ENCODE measurements around the gene RPA3.

RPA3 gene

DNA sequence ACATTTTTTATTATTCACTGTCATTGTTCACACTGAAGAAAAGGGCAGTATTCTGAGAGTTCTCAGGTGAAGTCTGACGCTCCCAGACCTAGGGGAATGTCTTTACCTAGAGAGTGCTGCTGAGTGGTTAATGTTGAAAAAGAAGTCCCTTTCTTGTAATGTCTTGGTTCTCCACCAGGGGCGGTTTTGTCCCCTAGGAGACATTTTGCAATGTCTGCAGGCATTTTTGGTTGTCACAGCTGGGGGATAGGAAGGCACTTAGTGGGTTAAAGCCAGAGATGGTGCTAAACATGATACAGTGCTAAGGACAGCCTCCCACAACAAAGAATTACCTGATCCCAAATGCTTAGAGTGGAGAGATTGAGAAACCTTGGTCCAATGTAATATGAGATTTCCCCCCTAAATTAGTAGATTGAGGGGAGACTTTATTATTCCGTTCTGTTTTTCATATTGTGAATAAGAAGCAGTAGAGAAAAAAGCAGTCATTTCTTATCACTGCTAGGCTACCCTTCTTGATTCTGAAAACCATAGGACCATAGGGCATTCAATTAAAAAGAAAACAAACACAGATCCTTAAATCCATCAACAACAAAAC lies 64.7 kb downstream of the RPA3 start:
- no peak for DNase-seq (ENCODE audit: low read depth)

DNA sequence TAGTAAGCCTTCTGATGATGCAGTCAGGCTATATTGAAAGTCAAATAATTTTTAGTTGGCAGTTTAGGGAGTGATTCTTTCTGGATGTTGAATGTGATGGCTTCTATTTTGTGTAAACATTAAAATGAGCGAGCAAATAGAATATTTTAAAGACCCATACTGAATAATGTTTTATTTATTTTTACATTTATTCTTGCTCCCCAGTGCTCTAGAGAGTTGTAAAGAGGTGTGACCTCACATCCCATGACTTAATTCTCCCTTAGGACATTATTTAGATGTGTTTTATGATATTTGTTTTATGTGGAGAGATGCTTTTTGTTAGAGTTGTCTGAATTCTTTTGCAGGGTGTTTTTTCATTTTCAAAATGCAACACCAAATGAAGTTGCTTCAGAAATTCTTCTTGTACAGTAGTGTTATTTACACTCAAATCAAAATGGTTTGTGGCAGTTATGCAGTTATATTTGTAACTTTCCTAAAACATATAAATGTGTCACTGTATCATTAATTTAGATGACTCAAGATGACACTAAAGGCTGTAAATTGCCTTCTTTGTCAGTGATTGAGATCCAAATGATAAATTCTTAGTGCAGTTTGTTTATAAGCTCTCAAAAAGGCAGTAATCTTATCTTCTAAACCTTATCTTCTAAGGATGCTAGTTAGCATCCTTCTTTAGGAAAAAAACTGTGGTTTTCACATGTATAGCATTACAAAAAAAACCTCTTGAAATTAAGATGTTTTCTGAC lies 65.4 kb downstream of the RPA3 start:
- DNase-seq (ENCODE audit: low read depth) = no peak

DNA sequence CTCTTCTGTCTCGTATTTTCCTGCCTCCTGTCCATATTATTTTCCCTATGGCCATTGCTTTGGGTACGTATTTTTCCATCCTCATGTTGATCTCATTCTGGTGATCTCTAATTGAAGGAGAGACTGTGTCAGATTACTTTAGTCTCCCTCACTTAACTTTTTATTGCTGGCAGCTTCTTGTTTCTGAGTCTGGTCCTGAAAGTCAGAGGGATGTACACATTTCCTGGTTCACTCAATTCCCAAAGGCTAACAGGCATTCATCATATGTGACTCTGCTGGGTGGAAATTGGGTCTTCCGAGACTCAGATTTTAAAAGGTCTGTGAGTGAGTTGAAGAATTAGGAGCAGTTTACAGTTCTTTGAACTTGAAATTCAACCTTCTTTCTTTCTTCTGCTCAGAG lies 66.9 kb downstream of the RPA3 start:
- DNase-seq (ENCODE audit: low read depth) = no peak

DNA sequence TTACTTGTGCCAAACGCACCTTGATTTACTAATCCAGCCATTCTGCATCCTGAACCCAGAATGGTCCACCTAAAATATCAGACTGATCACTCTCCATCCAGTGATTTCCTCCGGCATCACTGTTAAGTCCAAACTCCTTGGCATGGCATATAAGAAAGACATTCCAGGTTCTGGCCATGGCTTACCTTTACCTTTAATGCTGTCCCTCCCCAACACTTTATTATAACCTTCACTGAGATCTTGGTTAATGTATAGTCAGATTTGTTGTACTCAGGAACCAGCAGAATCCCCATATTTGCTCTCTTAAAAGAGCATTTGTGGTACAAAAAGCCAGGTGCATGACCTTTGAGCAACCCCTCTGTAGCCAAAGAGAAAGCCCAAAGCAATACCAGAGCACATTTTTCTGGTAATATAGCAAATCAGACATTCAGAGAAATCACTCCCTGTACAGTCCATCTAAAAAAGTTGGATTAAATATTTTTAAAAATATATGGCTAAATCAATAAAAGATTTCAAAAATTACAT lies 67.7 kb downstream of the RPA3 start:
- no peak for DNase-seq (ENCODE audit: low read depth)

DNA sequence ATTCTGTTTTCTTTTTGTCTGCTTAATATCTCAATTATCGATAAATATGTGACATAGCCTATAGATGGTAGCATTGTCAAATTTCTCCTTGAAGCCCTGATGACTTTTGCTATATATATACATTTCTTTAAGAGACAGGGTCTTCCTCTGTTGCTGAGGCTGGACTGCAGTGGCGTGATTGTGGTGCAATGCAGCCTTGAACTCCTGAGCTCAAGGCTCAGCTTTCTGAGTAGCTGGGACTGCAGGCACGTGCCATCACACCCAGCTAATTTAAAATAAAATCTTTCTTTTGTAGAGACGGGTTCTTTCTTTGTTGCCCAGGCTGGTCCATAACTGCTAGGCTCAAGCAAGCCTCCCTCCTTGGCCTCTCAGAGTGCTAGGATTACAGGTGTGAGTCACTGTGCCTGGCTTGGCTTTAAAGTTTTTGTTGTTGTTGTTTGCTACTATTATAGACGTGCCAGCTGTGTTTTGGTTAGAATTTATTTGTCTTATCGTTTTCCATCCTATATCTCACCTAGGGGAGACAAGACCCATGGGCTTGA lies 70.8 kb downstream of the RPA3 start:
- DNase-seq (ENCODE audit: low read depth) = no peak

DNA sequence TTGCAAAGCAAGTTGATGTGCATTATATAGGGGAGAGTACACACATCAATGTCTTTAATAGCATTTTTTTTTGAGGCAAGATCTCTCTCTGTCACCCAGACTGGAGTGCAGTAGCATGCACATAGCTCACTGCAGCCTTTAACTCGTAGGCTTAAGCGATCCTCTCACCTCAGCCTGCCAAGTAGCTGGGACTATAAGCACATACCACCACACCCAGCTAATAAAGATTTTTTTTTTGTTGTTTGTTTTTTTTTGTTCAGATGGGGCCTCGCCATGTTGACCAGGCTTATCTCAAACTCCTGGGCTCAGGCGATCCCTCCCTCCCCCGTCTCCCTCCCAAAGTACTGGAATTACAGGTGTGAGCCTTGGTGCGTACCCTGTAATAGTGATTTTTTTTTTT lies 76.3 kb downstream of the RPA3 start:
- no peak for DNase-seq (ENCODE audit: low read depth)

DNA sequence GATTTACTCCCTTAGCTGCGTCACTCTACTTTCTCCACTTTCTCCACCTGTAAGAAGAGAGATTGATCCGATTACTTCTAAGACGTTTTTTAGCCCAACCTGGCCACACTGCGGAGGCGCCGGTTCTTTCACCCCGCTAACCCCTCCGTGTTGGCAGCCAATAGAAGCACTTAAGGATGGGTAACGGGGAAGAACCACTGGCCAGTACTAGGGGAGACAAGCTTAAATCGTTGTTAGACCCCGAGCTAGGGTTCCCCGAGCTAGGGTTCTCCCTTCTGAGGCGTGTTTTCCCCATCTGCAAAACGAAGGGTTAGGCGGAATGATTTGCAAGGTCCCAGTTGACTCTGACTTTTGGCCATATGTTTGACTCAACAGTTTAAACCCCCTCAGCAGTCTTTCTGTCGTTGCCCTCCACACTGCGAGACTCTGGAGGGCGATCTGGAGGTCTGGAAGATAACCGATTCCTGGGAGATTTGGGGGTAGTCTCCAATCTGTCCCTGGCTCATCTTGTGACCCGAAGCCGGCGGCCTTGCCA lies 77.2 kb downstream of the RPA3 start:
- DNase-seq (ENCODE audit: low read depth) = no peak

DNA sequence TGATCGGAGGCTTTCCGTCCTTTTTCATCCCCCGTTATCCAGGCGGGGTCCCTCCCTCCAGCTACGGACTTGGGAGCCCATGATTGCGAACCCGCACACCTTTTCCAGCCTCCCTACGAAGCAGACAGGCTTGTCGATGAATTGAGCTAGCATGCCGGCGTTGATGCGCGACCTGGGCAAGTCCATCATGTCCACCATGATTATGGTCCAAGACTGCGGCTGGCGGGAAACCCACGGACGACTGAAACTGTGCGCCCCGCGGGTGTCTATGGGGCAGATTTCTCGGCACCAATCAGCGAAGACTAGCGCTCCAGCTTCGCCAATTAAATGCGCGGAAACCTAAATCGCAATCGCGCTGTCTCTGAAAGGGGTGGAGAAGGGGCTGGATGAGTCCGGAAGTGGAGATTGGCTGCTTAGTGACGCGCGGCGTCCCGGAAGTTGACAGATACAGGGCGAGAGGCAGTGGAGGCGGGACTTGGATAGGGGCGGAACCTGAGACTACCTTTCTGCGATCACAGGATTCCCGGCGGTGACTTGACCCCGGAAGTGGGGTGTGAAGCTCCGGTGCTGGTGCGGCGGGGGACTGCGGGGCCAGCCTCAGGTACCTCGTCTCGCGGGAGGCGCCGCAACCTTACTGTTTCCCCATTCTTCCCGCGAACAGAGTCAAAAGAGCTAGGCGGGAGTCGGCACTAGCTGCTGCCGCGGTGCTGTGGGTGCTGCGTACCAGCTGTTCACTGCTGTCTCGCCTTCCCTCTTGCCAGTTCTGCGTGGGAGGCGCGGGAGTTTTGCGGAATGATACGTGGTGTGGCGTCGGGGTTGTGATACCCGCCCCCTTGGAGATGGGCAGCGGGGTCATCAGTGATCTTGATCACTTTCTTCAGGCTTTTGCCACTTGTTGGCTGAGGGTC lies 77.9 kb downstream of the RPA3 start, which contains the start of gene UMAD1:
UMAD1 (plus strand) TSS at position 532 of the 908 bp plus-strand sequence. CDS start 32,620 bp downstream, outside the sequence.
- peak; percentile 96 for DNase-seq (ENCODE audit: low read depth)

DNA sequence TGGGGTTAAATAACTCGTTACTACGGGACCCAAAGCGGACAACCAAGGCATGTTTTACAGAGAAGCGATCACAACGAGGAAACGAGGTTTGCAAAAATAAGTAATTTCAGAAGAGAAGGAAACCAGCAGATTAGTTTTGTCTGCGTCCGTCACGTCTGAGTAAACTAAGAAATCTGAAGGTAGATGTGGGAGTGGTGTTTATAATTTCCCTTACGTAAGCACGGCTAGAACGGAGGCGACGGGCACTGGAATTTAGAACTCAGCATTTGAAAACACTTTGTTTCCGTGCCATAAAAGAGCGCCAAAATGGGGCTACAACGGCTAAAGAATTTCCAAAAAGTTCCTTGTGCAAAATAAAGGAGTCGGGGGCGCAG lies 78.6 kb downstream of the RPA3 start:
- DNase-seq (ENCODE audit: low read depth) = no peak

DNA sequence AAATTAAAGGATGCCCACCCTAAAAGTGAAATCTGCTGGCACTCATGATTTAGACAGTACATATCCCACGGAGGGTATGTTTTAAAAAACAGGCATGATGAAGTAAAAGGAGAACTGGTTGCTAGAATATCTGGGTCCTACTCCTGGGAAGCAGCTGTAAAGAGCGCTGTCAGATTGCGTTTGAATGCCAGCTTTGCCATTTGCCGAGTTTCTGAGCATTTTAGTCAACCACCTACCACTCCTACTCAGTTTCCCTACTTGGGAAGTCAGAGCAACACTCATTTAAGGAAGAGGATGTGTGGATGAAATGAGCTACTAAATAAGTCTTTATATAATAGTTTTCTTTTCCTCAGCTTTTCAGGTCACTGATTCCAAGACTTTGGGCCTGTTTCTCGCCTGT lies 79.0 kb downstream of the RPA3 start:
- no peak for DNase-seq (ENCODE audit: low read depth)

DNA sequence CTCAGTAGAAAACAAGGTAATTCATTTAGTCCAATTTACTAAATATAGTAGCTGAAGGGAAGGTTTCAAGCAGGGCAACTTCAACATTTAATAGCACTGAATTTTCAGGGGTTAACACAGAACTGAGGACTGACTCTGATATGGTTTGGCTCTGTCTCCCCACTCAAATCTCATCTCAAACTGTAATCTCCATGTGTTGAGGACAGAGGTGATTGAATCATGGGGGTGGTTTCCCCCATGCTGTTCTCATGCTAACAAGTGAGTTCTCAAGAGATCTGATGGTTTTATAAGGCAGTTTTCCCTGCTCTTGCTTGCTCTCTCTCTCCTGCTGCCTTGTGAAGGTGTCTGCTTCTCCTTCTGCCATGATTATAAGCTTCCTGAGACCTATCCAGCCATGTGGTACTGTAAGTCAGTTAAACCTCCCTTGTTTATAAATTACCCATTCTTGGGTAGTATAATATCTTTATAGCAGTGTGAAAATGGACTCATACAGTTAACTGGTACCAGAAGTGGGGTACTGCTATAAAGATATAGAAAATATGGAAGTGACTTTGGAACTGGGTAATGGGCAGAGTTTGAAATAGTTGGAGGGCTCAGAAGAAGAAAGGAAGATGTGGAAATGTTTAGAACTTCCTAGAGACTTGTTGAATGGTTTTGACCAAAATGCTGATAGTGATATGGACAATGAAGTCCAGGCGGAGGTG lies 87.6 kb downstream of the RPA3 start:
- no peak for DNase-seq (ENCODE audit: low read depth)

DNA sequence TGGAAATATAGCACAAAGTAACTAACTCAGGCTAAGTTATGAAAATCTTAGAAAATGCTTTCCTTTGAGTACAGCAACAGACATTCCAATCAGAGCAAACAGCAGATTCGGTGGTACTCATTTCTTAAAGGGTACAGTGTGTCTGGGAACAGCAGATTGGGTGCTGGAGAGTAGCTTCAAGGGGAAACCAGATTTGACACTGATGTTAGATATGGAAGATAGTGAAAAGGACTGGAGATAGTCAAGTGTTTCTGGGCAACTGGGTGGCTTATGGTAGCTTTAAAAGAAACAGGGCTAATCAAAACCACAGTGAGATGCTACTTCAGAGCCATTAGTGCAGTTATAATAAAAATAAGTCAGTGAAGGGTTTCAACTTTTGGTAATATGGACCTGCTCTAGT lies 89.9 kb downstream of the RPA3 start:
- no peak for DNase-seq (ENCODE audit: low read depth)

DNA sequence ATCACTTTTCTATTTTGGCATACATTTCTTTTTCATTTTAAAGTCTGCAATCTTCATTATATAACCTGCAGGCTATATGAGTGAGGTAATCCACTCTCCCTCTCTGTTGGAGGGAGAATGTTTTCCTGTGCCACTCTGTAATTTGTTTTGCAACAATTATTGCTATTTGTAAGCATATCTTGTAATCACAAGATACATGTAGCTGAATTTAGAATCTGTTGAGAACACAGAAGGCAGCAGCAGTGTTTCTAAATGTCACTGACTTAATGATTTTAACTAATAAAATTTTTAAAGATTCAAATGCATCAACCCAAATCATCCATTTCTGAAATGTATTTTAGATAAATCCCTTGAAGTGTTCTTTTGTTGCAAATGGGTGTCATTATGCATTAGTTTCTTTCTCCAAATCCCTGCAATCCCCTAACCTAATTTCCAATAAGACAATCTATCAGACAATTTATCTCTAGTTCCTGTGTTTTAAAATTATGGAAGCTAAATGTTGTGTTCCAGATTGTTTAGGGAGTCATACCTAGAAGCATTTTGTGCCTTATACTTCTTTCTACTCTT lies 97.7 kb downstream of the RPA3 start:
- no peak for DNase-seq (ENCODE audit: low read depth)

DNA sequence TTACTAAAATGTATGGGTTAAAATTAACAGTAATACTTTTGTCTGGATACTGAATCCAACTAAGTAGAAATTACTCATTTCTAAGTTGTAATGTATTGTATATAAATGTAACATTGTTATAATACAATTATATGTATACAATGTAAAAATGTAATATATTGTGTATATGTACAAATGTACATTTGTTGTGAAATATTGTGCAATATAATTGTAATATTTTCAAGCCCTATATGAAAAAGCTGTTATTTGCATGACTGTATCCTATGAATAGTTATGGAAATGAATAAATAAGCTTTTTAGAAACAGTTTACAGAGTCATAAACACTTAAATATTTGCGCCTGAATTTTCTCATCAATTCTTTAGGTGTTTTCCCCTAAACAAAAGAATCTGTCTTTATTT lies 98.2 kb downstream of the RPA3 start:
- DNase-seq (ENCODE audit: low read depth) = no peak

DNA sequence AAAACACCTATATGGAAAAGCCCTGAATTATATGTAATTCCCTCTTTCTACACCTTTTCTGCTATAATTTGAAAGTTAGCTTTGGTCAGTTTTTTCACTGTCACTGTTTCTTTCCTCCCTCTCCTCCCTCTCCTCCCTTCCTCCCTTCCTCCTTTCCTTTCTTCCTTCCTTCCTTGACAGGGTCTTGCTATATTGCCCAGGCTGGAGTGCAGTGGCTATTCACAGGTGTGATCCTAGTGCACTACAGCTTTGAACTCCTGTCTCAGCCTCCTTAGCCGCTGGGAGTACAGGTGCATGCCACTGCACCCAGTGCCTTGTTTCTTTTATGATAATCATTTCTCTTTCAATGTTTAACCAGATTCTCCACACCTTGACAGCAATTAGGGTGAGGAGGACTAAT lies 100.0 kb downstream of the RPA3 start:
- no peak for DNase-seq (ENCODE audit: low read depth)

DNA sequence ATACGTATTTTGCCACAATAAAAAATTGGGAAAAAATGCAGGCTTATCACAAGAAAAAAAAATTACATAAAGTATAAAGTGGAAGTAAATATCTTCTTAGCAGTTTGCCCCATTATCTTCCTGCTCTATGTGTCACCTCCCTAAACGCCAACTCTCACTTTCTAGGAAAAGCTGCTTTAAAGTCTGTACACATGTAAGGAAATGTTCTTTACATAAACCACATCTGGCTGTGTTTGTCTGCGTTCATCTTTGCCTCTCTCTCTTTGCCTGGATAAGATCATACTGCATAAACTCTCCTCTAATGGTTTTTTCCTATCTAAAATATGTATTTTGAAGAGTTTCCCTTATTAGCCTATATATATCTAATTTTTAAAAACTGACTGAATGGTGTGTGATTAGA lies 100.9 kb downstream of the RPA3 start:
- DNase-seq (ENCODE audit: low read depth) = no peak

DNA sequence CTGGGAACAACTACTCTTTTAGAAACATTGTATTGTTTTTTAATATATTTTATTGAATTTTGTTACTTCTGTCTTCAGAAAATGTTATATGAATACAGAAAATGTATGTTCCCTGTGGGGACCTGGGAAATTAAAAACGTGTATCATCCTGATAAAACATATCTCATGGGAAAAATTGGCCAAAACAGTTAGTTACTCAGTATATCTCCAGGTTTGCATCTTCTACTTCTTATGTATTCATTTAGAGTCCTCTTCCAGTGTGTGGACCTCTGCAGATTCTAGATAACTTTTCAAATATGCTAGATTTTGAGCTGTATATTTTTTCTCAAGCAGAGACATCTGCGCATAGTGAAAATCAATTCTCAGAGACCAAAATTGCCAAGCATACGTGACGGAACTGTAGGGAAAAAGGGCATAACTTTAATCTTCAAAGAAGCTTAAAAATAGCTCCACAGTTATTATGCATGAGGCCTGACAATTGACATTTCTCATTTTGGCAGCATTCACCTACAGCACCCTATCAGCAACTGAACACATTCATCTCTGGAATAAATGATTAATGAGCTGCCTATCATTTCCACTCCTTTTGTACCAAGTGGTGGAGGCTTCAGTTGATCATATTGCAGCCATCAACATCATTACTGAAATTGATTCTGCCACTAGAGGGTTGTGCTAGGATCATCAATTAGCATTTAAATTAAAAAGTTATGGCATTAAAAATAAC lies 104.2 kb downstream of the RPA3 start:
- no peak for DNase-seq (ENCODE audit: low read depth)

DNA sequence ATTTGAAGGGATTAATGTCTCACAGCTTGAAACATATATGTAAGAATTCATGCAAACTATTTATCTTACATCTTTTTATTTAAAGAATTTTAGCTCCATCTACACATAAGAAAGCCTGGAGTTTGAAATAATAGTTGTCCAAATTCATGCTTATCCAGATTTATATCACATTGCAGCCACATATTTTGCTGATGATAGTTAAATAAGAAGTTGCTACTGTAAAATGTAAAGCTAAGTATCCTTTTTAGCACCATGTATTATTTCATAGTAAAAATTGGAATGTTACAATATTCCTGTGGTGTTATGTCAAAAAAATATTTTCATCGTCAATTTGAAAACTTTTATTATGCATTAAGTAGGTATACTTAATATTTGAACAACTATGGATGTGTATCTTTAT lies 105.2 kb downstream of the RPA3 start:
- no peak for DNase-seq (ENCODE audit: low read depth)

DNA sequence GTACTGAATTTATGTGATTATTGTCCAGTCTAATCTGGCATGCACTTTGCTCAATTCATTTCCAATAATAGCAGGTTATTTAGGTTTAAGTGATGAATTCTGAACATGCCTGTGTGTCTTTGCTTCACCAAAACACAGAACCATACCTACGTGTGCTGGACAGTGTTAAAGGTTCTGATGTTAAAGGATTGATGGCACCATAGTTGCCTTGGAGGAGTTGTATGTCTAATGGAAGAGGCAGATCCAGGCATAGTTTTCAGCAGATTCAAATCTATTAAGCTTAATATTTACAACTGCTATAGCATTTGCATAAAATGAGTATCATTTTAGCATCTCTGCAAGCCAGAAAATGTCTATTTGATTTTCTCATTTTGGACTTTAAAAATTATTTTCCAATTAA lies 105.9 kb downstream of the RPA3 start:
- no peak for DNase-seq (ENCODE audit: low read depth)

DNA sequence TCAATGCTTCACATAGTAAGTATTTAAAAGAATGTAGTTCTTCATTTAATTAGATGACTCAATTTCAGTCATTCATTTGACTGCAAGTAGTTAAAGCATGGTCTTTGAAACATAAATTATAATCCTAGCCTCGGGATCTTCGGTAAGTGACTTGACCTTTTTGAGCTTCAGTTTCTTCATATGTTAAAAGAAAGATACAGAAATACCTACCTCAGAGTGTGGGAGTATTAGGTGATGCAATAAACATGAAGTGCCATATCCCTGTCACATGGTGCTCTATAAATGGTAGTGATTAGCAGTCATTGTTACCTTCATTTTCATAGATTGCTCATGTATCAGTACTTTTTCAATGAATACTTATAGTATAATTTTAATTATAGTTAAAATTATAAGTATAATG lies 109.1 kb downstream of the RPA3 start:
- no peak for DNase-seq (ENCODE audit: low read depth)

DNA sequence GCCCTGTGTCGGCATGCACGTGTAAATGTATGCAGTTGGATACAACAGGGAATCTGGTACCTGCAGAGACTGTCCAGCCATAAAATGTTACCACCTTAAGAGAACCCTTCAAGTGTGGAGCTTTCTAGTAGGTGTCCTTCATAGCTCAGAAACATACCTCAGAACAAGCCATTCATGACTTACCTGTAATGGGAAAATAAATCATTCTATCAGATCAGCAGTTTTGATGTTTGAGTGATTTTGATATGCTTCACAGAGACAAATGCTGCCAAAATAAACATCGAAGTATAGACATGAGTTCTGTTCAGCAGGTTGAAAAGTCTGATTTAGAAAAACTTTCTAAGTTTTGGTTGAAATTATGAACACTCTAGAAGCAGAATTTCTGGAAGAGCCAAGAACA lies 111.4 kb downstream of the RPA3 start:
- DNase-seq (ENCODE audit: low read depth) = no peak
